NB4 (cell line): Measurements from ENCODE around the gene ETV6.

ENCODE experiments used
- CTCF ChIP-seq: IDR thresholded peaks from one replicate; pipeline ENCODE4 v1.5.1; 2012; ENCODE audit warnings: low read depth, low read length
- MYC ChIP-seq: IDR thresholded peaks from 2 replicates; pipeline ENCODE4 v1.6.1; 2011; ENCODE audit warnings: low read depth, low read length
- POLR2A ChIP-seq: IDR thresholded peaks from 2 replicates; pipeline ENCODE4 v1.6.1; 2011; ENCODE audit warnings: mild to moderate bottlenecking; ENCODE audit not compliant: insufficient read length; ENCODE audit errors: extremely low read depth

- no peak for TF ChIP-seq CTCF
- TF ChIP-seq POLR2A: no peak
- no peak for TF ChIP-seq MYC
Observed at GRCh38 chr12:11731455-11731854, 82.0 kb downstream of the ETV6 start.
